ENCODE data around the gene TGFA.
A peak's percentile ranks its signal among the peaks of the same experiment; 100 is the strongest.

TGFA gene

DNA sequence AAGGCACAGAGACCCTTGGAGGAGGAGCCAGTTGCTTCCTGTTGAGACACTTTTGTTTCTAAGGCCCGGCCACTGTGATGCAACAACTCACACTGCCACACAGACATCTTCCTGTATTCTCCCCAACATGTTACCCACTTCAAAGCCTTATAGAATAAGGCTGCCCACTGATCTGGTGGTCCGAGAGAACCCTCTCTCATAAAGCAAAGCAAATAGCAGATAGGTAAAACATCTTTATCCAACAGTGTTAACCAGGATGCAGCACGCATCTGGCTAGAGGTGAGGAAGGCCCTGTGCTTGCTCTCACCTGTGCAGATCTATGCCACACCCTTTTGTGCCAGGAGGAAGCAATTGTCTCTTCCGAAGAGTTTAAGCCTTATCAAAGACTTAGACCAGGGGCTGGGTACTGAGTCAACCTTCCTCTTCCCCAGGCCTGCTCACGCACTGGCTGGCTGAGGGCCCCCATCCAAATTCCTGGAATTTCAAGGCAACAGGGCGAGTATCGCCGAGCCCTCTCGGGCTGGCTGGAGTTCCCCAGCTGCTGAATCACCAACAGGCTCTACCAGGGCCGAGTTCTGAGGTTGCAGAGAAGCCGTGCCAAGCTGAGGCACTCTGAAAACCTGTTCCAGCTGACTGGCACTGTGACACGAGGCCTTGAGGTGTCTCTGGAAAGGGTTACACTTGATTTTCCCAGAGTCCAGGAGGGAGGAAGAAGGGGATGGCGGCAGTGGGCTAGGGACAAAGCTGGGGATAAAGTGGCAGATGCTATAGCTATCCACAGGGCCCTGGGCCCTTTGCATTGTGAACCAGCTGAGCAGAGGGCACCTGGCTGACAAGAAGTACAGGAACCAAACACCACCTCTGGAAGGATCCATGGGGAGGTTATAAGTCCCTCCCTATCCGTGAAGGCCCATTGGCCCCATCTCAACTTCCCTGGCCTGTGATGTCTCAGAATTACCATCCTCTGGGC lies 29.3 kb downstream of the TGFA start:
- DNase-seq, result peak; percentile 99

- no peak for DNase-seq
These were observed 30.0 kb downstream of the TGFA start for GRCh38 chr2:70523672-70523995.

- DNase-seq, result no peak
These were observed 31.0 kb downstream of the TGFA start for GRCh38 chr2:70522627-70523026.

GRCh38 chr2:70520825-70521224 lies 32.8 kb downstream of the TGFA start:
- DNase-seq, result no peak

DNA sequence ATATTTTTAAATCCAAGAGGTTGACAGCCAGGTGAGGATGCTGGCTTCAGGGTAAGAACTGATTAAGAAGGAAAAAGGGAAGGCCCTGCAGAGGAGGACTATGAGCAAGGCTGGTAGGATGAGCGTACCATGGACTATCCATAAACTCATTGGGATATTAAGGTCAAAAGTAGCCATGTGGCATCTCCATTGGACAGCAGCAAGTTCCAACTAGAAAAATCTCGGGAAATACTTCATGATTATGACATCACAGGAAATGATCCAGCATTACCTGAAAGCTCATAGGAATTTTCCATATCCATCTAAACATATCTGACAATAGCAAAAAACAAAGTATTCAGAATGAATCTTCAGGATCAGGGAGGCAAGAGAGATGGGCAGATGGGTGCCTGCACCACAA lies 34.2 kb downstream of the TGFA start:
- DNase-seq, result peak; percentile 22

DNA sequence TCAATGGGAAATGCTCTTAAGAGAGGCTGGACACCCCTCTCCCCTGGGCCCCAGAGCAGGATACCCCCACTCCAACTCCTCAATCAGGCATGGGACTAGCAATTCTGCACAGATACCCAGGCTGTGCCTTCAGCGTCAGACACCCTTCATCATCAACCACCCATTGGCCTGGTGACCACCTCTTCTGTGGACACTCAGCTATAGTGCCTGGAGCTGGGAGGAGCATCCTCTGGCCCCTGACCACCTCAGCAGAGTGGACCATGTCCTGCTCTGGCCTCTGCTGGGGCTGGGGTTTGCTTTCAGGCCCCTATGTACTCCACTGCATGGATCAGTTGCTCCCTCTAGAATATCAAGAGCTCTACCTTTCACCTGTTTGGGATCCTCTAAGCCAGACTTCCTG lies 35.1 kb downstream of the TGFA start:
- no peak for DNase-seq

GRCh38 chr2:70517804-70518203 lies 35.8 kb downstream of the TGFA start:
- DNase-seq, result no peak

- no peak for DNase-seq
These were observed 37.0 kb downstream of the TGFA start for GRCh38 chr2:70516596-70516995.

GRCh38 chr2:70515938-70516337 lies 37.7 kb downstream of the TGFA start:
- DNase-seq, result no peak

- no peak for DNase-seq
These were observed 39.0 kb downstream of the TGFA start for GRCh38 chr2:70514612-70515055.

DNA sequence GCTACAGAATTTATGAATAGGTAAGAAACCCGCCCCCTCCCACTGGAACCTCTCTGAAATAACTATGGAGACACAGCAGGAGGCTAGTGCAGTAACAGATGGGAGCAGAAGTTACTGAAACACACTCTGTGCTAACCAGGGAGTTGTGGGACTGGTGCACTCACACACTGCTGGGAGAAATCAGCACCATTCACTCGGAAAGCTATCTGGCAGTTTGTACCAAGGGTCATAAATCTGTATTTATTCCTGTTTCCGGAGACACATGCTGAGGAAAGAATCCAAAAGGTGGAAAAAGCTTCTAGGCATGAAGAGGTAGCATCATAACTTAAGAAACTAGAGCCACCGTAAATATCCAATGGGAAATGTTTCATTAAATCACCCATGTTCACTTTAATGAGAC lies 39.9 kb downstream of the TGFA start:
- DNase-seq, result no peak

DNA sequence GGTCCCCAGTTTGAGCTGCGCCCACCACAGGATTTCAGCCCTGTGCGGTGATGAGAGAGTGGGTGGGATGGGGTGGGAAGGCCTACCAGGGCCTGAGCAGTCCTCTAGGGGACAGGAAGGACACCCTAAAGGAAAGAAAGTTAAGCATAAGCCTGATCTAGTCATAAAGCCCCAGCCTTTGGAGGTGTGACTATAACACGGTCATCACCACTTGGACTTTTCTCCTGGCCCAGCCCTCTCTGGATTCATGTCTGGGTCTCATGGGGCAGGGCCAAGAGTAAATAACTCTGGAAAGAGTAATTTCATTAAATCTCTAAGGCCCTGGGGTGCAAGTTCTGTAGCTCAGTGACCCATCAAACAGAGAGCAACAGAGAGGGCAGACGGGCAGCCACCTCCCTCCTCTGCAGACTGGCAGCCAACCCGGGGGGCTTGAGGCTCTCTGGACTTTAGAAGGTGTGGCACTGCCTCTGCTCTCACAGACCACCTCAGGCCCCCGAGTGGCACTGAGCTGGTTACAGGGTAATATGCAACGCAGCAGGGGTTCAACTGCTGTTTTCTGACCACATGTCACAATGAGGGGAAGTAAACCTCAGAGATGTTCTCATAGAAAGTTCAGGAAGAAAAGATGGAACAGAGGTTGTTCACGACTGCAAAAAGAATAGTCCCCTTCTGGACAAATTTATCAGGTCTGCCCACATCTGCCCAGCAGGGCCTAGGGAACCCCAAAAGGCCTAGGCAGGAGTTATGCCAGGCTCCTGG lies 41.5 kb downstream of the TGFA start:
- DNase-seq, result no peak

- no peak for DNase-seq
These were observed 43.3 kb downstream of the TGFA start for GRCh38 chr2:70510313-70510712.

DNA sequence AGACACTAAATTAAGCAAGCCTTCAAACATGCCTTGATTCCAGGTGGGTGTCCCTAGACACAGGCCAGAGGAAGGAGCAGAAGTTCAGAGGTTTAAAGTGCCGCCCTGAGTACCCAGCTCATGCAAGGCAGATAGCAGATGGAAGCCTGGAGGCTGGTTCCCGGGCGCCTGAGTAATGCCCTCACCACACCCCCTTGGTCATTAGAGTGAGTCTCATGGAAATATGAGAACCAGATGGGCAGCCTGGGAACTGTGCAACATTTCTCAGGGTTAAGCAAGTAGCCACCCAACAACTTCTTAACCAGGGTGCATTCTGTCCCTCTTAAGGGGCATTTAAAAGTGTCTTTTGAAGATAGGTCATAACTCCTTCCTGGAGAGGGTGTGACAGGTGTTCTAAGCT lies 44.1 kb downstream of the TGFA start:
- peak; percentile 16 for DNase-seq

GRCh38 chr2:70508711-70509462 lies 44.7 kb downstream of the TGFA start:
- no peak for DNase-seq

DNA sequence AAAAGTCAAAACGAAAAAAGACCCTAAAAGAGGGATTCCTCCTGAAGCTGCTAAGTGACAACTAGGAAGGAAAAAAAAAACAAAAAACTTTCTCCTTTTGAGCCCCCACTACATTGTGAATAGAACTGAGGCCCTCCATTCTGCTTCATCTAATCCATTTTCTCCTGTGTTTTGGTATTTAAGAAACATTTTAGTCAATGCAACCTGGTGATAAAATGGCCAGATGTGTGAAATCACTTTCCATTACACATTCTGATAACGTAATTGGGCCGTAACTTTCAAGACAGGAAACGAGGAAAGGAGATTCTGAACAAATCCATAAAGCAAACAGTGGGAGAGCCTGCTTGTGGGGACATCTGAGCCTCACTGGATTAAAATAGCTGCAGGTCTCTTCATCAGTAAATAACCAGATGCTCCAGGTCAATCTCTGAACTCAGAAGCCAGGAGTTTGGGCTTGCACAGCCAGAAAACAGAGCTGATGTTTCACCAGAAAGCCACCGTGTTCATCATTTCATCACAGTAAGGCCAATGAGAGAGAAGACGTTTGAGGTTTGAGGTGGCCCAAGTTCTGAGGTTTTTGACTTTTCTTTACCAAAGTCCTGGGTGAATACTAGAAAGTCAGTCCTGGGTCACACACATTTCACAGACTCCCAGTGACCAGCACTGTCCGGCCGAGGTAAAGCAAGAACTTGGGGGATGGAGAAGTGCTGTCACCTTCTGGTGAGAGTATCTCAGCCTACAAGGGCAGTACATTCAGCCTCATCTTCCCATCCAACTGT lies 47.8 kb downstream of the TGFA start:
- no peak for DNase-seq

DNA sequence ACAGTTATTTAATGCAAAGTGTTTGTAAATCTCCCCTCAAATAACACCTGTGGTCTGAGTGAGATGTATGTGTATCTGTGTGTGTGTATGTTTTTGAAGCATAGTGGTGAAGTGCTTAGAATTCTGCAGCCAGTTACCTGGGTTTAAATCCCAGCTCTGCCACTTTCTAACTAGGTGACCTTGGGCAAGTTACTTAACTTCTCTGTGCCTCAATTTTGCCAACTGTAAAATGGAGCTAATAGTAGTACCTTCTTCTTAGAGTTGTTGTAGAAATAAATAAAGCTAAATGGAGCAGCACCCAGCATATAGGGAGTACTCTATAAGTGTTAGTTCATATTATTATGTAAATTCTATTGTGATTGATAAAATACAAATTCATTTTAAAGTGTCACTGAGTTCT lies 48.9 kb downstream of the TGFA start:
- no peak for DNase-seq

DNA sequence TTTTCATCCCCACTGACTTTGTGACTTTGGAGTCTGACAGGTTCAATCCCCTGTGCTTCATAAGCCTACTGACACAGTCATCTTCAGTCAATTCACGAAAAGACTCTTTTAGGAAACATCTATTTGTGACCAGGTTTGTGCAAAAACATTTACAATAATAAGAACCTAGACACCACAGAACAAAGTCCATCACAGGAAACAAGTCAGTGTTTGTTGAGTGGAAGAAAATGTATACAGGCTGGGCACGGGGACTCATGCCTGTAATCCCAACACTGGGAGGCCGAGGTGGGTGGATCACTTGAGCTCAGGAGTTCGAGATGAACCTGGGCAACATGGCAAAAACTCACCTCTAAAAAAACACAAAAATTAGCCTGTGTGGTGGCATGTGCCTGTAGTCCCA lies 49.7 kb downstream of the TGFA start:
- DNase-seq, result no peak

- DNase-seq, result no peak
These were observed 51.9 kb downstream of the TGFA start for GRCh38 chr2:70501728-70502127.

DNA sequence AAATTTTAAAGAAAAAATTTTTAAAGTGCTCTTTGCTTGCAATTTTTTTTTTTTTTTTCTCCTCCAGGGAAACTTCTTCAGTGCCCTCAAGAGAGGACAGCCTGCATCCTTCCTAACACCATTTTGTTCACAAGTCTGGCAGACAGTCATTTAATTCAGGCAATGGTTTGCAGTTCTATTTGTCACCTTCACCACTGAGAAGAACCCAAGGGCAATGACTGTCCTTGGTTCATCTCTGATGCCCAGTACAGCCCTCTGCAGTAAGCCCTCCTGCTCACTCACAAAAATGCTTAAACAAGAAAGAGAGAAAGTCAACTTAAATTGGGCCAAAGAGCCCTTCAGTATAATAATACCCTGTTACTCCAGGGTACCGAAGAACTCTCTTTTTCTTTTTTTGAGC lies 52.4 kb downstream of the TGFA start:
- DNase-seq, result no peak

DNA sequence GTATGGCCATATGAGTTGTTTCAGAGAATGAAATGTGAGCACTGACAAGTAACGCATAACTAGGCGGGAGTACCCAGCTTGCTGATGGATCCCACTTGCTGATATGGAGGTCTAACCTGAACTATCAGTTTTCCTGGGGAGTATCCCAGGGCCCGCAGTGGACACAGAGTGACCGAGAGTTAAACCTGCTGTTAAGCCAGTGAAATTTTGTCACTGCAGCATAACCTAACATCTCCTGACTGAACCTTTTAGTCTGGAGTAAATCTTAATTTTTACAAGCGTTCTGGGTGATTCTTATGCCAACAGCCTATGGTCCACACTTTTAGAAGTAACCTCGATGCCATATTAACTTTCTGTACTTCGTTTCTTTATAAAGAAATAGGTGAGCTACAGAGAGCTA lies 54.4 kb downstream of the TGFA start:
- DNase-seq, result no peak

GRCh38 chr2:70498528-70498927 lies 55.1 kb downstream of the TGFA start:
- DNase-seq, result no peak

DNA sequence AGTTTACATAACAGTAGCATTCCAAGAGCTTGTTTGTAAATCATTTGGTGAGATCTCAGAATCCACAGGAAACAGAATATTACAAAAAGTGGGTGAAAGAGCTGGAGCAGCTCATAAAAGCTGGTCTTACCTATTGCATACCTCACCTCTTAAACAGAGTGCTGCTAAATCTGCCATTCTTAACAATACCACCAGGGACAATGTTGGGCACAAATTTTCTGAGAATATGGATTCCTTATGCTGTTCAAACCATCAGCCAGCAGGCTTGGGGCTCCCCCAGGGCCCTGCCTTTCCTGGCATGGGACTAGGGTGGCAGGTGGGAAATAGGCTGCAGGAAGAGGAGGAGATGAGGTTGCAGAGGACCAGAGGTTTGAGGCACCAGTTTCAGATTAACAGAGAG lies 55.6 kb downstream of the TGFA start:
- no peak for DNase-seq
